ENCODE data around the gene AIFM3.

Gene AIFM3

GRCh38 chr22:20977019-20977418 lies 10.0 kb downstream of the AIFM3 start:
- no peak for DNase-seq

DNA sequence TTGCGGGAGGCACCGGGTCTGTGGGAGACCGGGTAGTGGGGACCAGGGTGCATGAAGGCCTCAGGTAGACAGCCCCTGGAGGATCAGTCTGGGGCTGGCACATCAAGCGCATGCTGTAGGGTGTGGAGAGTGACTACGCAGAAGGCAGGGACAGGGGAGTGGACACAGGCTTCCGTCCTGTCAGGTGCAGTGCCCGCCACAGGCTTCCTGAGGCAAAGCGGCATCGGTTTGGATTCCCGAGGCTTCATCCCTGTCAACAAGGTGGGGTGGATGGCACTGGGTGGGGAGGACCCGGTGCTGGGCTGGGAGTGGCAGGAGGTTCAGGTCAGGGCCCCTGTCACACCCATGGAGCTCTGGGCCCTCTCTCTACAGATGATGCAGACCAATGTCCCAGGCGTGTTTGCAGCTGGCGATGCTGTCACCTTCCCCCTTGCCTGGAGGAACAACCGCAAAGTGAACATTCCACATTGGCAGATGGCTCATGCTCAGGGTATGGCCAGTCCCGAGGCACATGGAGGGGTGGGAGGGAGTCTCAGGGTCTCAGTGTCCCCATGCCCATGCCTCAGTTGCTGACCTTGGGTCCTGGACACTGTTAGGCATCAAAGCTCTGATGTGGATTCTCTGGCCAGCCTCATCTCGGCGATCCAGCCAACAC lies 10.6 kb downstream of the AIFM3 start:
- no peak for DNase-seq

DNA sequence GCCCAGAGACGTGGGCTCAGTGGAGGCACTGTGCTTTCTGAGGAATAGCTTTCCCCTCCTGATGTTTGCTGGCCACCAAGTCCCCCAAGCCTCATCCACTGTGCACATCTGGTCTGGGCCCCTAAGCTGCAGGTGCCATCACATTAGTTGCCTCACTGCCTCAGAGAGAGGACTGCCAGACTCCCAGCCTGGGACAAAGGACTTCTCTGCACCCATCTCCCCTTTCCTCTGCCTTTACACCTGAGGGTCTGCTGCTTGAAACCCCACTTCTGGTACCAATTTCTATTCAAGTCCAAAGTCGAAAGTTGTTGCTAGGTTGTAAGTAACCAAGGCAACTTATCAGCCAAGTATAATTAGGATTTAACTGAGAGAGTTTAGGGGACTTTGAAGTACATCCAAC lies 11.4 kb downstream of the AIFM3 start:
- DNase-seq, result no peak

DNA sequence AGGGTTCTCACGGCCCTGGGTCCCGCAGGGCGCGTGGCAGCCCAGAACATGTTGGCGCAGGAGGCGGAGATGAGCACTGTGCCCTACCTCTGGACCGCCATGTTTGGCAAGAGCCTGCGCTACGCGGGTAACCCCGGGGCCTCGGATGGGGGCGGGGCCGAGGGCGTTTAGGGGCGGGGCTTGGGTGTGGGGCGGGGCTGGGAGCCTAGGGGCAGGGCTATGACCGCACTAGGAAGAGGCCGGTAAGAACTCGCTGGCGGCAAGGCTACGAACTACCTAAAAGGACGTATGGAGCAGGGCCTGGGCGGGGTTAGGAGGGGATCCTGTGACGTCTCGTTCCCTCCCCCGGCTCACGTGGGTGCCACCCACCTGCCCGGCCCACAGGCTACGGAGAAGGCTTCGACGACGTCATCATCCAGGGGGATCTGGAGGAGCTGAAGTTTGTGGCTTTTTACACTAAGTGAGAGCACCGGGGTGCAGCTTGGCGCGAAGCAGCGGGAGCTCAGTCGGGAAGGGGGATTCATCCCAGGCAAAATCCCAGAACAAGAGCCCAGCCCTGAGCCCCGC lies 12.3 kb downstream of the AIFM3 start:
- DNase-seq, result peak; percentile 69

- no peak for DNase-seq
These were observed 12.9 kb downstream of the AIFM3 start for GRCh38 chr22:20979940-20980453.

DNA sequence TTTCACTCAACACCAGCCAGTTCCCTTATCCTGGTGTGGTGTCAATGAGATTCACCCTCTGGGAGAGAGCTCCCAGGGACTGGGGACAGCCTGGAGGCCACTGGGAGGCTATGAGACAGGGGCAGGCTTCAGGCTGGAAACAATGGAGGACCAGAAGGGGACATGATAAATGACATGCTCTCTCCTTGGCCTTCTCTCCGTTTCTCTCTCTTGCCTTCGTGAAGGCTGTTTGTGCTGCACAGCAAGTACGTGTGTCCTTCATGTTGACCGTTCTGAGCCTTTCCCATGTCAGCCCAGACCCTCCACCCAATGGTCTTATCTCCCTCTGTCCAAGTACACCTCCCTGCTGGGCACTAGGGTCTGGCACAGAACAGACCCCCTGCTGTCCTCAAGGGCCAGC lies 13.5 kb downstream of the AIFM3 start:
- no peak for DNase-seq

- DNase-seq, result no peak
These were observed 14.1 kb downstream of the AIFM3 start for GRCh38 chr22:20980938-20981722.

DNA sequence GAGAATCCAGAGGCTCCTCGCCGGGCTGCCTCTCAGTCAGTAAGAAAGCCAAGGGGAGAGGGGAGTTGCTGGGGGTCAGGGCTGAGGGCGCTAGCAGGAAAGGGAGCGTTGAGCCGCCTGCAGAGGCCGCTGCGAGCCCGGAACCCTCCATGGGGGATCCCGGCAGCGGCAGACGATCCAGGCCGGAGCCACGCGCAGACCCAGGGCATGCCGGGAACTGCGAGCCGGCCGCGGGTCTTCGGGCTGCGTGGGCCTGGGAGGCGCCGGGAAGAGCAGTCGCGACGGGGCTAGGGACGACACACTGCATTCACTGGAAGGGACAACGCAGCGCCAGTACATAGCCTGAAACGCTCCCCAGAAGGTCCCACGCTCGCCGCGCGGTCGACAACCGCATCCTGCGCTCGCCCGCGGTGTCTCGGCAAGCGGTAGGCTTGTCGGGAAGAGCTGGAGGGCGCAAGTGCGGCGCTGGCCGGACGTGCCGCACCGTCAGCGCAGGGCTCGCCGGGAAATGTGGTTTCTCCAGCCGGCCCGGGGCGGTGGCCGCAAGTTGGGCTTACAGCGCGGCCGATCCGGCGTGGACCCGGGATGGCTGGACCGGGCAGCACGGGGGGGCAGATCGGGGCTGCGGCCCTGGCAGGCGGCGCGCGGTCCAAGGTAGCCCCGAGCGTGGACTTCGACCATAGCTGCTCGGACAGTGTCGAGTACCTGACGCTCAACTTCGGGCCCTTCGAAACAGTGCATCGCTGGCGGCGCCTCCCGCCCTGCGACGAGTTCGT lies 14.9 kb downstream of the AIFM3 start, which contains the start of gene LZTR1:
Gene LZTR1, plus strand, starts transcription at position 511 of the 776 bp plus-strand sequence. Its CDS starts 75 bp downstream, at position 586.
- DNase-seq, result peak; percentile 77

DNA sequence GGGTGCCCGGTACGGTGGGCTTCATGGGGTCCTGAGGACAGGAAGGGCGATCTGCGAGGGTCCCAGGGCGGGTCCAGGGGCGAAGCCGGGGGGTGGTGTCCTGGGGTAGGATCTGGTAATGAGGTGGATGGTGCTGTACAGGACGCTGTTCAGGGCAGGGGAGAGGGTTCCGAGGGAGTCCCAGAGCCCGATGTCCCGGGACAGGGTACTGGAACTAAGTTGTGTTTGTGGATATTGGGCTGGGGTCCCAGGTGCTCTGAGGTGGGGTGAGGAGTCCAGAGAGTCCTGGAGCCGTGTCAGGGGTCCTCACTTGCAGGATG lies 15.5 kb downstream of the AIFM3 start:
- no peak for DNase-seq

DNA sequence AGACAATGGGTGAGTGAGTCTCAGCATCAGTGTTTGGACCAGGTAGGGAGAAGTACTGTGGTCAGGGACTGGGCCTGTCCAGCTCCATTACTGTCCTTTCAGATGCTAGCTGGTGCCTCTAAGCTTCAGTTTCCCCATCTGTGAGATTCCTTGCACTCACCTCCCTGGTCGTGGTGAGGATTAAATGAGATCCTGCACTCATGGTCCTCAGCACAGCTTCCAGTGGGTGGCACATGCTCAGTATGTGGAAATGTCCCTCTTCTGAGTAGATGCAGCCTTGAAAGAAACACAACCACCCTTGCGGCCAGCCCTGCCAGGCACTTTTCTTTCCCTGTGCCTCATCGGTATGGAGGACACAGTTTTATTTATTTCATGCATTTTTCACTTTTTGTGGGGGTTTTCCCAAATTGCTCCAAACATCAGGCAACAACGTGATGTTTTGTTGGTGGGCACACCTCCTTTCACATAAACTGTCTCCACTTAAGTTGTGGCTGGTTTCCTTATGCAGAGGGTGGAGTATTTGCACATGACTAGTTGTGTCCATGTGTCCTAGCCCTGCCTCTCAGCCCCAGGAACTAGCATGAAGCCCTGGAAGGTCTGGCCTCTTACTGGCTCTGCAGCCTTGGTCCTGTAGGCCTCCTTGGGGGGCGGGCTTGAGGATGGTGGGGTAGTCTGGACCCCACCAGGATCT lies 16.2 kb downstream of the AIFM3 start:
- no peak for DNase-seq

- DNase-seq, result no peak
These were observed 18.7 kb downstream of the AIFM3 start for GRCh38 chr22:20985720-20986119.

GRCh38 chr22:20986365-20986764 lies 19.3 kb downstream of the AIFM3 start:
- no peak for DNase-seq

GRCh38 chr22:20987375-20987774 lies 20.3 kb downstream of the AIFM3 start:
- DNase-seq, result no peak

DNA sequence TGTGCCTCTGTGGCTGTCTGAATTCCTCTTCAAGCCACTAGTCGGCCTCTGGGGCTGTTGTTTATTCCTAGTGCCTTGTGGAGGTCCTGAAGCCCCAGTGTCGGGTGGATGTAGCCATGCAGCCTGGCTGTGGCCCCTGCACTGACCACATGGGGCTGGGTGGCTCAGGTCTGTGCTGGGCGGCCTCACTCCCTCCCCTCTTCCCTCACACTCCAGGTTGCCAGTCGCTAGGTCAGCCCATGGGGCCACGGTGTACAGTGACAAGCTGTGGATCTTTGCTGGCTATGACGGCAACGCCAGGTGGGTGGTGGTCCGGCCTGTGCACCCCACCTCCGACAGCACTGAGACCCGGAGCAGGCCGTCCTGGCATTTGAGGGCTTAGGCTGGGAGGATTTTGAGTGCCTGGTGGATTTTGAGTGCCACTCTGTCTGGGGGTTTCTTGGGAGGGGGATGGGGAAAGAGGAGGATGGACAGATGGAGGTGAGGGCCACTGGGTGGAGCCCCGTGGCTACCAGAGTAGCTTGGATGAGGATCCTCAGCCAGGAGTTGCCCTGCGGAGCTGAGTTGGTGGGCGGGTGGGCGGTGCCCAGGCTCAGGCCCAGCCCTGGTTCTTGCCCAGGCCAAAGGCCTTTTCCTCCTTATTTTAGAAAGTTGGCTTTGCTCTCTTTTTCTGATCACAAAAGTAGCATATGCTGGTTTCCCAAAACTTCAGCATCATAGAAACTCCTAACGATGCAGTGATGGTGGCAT lies 21.7 kb downstream of the AIFM3 start:
- DNase-seq, result no peak

DNA sequence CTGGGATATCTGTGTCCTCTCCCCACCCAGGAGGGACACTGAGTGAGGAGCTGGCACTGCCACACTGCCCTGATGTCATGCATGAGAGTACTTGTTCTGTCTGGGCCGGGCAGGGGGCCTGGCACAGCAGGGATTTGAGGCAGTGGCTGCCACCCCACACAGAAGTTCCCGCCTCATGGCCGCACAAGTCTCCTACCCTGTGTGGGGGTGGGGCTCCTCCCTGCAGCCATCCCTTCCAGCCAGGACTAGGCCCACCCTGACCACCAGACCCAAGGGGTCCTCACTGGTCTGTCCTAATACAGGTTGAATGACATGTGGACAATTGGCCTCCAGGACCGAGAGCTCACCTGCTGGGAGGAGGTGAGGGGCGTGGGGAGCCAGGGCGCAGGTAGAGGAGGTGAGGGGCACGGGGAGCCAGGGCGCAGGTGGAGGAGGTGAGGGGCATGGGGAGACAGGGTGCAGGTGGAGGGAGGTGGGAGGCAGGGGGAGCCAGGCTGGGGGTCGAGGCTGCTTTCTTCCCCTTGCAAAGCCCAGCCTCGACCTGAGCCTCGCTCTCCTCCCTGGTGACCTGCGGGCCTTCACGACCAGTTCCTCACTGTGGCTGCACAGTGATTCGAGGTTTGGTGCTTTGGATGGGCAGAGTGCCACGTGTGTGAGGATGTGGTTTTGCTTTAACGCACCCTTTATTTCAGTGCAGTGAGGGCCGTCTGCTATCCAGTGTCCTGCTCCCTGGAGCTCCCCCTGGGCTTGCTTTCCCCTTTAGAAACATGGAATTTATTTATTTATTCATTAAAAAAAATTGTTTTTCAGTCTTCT lies 22.5 kb downstream of the AIFM3 start:
- DNase-seq, result no peak

DNA sequence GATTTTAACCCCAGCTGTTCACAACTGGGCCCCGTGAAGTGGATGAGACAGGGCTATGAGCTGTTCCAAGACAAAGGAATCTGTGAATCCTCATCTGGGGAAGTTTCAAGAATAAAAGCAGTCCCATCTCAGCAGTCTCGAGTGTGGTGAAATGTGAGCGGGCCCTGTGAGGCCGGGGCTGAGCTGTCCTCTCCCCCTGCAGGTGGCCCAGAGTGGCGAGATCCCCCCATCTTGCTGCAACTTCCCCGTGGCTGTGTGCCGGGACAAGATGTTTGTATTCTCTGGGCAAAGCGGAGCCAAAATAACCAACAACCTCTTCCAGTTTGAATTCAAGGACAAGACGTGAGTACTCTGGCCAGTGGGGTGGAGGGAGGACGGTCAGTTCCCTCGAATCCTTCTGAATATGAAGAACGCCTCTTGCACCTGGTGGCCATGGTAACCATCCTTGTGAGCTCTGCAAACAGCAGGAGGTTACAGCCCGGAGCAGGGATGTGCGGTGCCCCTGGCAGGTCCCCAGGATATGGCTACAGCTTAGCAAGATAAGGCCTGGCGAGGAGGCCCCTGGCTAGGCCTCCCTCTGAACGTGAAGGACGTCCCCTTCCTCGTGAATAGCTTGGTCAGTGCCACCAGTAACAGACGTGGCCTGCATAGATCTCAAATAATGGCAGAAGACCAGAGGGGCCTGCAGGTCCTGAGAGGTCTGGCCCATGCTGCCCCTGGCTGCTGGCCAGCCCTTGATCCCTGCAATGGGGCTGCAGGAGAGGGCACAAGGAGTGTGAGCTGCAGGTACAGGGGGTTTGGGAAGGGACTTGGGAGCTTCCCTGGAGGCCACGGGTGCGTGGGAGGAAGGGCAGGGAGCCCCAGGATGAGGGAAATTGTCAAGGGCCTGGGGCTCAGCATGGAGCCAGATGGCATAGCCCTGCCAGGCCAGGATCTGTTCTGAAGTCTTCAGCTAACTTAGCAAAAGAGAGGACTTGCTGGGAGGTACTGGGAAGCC lies 23.4 kb downstream of the AIFM3 start:
- DNase-seq, result no peak

GRCh38 chr22:20991252-20992055 lies 24.4 kb downstream of the AIFM3 start:
- no peak for DNase-seq

GRCh38 chr22:20992056-20992442 lies 25.0 kb downstream of the AIFM3 start:
- DNase-seq, result no peak
